ENCODE measurements around the gene FKBP5. TPM values are rescaled to one million over a fixed set of nuclear protein-coding genes. Genes with fewer than 3 reads are reported as not detected.

Gene FKBP5
- total RNA-seq, 1 donor from 2014 or later: 9.7 TPM

DNA sequence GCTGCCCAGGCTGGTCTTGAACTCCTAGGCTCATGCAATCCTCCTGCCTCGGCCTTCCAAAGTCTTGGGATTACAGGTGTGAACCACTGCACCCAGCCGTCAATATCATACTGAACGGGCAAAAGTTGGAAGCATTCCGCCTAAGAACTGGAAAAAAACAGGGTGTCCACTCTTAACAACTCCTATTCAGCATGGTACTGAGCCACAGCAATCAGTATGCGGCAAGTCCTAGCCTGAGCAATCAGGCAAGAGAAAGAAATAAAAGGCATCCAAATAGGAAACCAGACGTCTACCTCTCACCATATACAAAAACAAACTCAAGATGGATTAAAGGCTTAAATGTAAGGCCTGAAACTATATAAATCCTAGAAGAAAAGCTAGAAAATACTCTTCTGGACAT is 83.1 kb downstream of the FKBP5 start:
- TF ChIP-seq, protein P1, sequence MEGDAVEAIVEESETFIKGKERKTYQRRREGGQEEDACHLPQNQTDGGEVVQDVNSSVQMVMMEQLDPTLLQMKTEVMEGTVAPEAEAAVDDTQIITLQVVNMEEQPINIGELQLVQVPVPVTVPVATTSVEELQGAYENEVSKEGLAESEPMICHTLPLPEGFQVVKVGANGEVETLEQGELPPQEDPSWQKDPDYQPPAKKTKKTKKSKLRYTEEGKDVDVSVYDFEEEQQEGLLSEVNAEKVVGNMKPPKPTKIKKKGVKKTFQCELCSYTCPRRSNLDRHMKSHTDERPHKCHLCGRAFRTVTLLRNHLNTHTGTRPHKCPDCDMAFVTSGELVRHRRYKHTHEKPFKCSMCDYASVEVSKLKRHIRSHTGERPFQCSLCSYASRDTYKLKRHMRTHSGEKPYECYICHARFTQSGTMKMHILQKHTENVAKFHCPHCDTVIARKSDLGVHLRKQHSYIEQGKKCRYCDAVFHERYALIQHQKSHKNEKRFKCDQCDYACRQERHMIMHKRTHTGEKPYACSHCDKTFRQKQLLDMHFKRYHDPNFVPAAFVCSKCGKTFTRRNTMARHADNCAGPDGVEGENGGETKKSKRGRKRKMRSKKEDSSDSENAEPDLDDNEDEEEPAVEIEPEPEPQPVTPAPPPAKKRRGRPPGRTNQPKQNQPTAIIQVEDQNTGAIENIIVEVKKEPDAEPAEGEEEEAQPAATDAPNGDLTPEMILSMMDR (IDR thresholded peaks at IDR 0.05; ENCODE audit: insufficient read depth, low read length, poor library complexity, severe bottlenecking): no peak
- DNase-seq (ENCODE audit: low read depth): no peak
- H3K27me3 ChIP-seq (ENCODE audit: control insufficient read depth, insufficient read depth, low read length): no peaks in the 10 kb centered on the region
- no peak overlapping the region for H3K4me3 ChIP-seq (ENCODE audit: low read depth, low read length)
- no peaks in the 10 kb centered on the region for H3K36me3 ChIP-seq (ENCODE audit: control insufficient read depth, insufficient read depth, low read length)

DNA sequence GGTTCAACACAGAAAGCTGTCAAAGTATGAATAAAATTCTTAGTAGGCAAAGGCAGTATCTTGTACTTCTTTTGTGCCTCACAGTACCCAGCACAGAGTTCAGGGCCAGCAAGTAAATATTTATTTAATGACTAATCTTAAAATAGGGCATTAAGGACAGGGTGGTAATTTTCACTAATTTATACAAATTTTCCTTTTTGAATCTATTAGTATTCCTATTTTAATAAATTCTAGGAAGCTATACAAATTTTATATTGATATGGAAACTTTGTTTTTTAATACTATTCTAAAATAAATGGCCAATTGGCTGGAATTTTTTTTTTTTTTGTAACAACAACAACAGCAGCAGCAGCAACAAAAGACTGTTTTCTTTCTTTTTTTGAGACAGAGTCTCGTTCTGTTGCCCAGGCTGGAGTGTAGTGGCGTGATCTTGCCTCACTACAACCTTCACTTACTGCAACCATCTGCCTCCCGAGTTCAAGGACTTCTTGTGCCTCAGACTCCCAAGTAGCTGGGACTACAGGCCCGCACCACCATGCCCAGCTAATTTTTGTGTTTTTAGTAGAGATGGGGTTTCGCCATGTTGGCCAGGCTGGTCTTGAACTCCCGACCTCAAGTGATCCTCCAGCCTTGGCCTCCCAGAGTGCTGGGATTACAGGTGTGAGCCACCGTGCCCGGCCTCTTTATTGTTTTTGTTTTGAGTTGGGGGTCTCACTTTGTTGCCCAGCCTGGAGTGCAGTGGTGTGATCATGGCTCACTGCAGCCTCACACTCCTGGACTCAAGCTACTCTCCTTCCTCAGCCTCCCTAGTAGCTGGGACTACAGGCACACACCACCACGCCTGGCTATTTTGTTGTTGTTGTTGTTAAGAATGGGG is 85.2 kb downstream of the FKBP5 start:
- TF ChIP-seq, protein P1 (IDR thresholded peaks at IDR 0.05; ENCODE audit: insufficient read depth, low read length, poor library complexity, severe bottlenecking): no peak
- H3K27me3 ChIP-seq (ENCODE audit: control insufficient read depth, insufficient read depth, low read length): no peaks in the 10 kb centered on the region
- no peaks in the 10 kb centered on the region for H3K36me3 ChIP-seq (ENCODE audit: control insufficient read depth, insufficient read depth, low read length)
- no peak overlapping the region for H3K4me3 ChIP-seq (ENCODE audit: low read depth, low read length)
- no peak for DNase-seq (ENCODE audit: low read depth)

DNA sequence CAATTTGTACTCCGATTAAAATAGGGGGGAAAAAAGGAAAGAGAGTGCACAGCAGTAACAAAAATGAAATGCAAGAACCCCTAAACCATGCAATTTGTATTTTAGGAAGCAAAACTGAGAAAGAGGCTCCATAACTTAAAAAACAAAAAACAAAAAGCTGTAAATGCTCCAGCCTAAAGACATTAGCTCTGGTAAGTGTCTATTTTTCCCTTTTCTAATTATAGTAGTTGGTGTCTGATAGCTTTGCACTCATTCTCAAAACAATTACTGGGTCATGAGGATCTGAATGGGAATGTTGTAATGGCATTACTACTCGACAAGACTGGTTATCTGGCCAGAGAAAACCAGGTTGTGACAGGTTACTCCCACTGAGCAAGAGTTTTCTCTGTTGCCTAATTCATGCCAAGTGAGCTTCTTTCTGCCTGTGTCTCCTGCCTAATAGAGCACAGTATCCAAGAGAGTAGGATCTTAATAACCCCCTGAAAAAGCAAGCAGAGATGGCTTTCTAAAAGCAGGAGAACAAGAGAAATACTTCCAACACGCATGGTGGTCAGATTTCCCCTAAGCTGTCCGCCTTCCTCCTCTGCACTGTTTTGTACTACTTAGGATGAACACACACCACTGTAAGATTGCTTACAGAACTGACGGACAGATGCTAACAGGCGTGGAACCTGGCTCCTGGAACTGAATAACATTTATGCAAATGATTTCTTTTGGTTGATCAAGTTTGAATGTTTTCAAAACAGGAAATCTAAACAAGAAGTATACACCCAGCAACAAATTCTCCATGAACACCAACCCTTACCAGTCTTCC is 86.4 kb downstream of the FKBP5 start:
- H3K4me3 ChIP-seq (ENCODE audit: low read depth, low read length): no peak overlapping the region
- DNase-seq (ENCODE audit: low read depth): peak; percentile 47

DNA sequence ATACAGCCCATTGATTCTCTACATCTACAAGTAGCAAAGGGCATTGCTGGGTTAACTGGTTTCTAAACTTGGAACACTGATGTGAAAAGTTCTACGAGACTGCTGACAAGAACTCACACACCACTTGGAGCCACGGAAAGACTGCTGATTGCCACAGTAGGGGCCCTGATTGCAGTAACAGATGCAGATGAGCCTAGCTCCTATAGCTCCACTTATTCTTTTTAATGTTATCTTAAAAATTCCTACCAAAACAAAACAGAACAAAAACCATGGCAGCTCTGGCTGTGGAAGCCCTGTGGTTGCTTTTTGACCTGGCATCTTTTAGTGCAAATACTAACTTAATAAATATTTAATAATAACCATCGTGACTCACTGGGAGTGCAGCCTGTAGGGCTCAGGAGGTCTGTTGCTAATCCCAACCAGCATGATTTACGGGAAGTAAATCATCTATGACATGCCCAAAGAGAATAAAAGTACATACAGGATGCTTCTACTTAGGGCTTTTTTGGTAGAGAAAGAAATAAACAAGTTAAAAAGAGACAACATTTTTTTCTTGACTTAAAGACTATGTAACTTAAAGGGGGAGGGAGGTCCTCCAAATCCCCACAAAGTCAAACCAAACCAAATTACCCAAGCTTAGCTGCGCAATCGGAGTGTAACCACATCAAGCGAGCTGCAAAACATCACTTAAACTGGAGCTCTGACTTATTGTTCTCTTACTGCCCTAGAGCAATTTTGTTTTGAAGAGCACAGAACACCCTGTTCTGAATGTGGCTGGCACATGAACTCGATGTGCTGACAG is 87.2 kb downstream of the FKBP5 start:
- Histone ChIP-seq H3K4me3 (ENCODE audit: low read depth, low read length) (no peak overlapping the region), H3K27me3 (ENCODE audit: control insufficient read depth, insufficient read depth, low read length) (no peaks in the 10 kb centered on the region), H3K36me3 (ENCODE audit: control insufficient read depth, insufficient read depth, low read length) (no peaks in the 10 kb centered on the region)
- peak; percentile 61 for DNase-seq (ENCODE audit: low read depth)
- TF ChIP-seq, protein P1 (IDR thresholded peaks at IDR 0.05; ENCODE audit: insufficient read depth, low read length, poor library complexity, severe bottlenecking): no peak

More for the DNA sequence above, 86.4 kb downstream of the FKBP5 start:
- TF ChIP-seq, protein P1 (IDR thresholded peaks at IDR 0.05; ENCODE audit: insufficient read depth, low read length, poor library complexity, severe bottlenecking): no peak
- no peaks in the 10 kb centered on the region for H3K27me3 ChIP-seq (ENCODE audit: control insufficient read depth, insufficient read depth, low read length)
- H3K36me3 ChIP-seq (ENCODE audit: control insufficient read depth, insufficient read depth, low read length): no peaks in the 10 kb centered on the region

DNA sequence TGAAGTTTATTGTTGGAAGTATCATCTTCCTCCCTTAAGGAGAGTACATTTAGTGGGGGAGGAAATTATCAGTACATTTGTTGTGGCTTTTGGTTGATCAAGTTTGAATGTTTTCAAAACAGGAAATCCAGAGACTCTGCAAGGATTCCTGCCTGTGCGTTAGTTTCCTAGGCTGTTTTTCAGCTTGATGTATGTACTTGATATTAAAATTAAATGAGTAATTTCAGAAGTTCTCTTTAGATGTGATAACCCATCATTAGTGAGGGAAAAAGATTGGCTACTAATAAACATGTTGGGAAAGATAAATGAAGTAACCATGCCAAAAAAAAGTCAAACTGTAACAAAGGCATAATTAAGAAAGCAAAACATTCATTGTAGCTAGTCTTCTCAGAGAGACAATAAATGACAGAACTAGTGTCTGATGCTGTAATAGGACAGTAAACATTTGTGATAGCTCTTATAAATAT is 88.0 kb downstream of the FKBP5 start:
- H3K4me3 ChIP-seq (ENCODE audit: low read depth, low read length): no peak overlapping the region
- no peaks in the 10 kb centered on the region for H3K36me3 ChIP-seq (ENCODE audit: control insufficient read depth, insufficient read depth, low read length)
- no peaks in the 10 kb centered on the region for H3K27me3 ChIP-seq (ENCODE audit: control insufficient read depth, insufficient read depth, low read length)
- DNase-seq (ENCODE audit: low read depth): no peak
- TF ChIP-seq, protein P1 (IDR thresholded peaks at IDR 0.05; ENCODE audit: insufficient read depth, low read length, poor library complexity, severe bottlenecking): no peak

Measured in kidney epithelial cell (primary cell).